Right ventricle myocardium inferior (tissue), 1 donor: ENCODE data around the gene HPCAL1. TPM values are rescaled to one million over a fixed set of nuclear protein-coding genes. Genes with fewer than 3 reads are reported as not detected.

Source experiments
- ATAC-seq: fragments of 200-7000 bp; cut with Tn5 transposase; one replicate; pipeline ENCODE4 v1.9.1; 2020; ENCODE audit warnings: mild to moderate bottlenecking, moderate library complexity
- DNase-seq: peaks from one replicate; pipeline ENCODE4 v3.0.0; 2021; ENCODE audit errors: missing footprints
- intact Hi-C: fragments of 100-400 bp; cut with DNase I; formaldehyde crosslinking; loops from one replicate; pipeline ENCODE4 v1.11.0; 2022
- total RNA-seq: library from RNA; stranded (reverse); fragmentation: NEBNext Ultra II Directional; extraction: Animal tissue kit (Norgen Biotek cat#: 25700); gene quantifications from one replicate; pipeline ENCODE4 v1.2.1, GENCODE V29; 2021
- donor health status: DM: no; HTN: yes; CAD: no; lungs with severe emphysema.

Gene HPCAL1
- total RNA-seq, 1 donor from 2014 or later, result 41.9 TPM

DNA sequence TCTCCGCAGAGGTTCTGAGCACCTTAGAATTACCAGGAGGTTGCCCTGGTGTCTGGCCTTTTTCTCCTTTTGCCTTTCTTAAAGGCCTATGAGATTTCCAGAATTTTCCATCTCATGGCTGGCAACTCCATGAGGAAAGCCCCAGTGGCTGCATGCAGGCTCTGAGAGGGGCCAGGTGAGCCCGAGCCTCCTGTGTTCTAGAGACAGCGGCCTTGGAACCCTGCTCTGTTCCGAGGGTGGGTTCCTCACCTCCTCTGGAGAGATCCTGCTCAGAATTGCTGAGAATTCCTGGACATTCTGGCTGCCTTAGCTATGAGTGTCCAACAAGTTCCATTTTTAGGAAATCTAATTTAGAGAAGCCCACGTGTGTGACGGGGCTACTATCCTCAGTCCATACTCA lies 35.7 kb upstream of the HPCAL1 start:
- intact Hi-C loops, result no loop called here
- no peak for ATAC-seq
- no peak for DNase-seq

DNA sequence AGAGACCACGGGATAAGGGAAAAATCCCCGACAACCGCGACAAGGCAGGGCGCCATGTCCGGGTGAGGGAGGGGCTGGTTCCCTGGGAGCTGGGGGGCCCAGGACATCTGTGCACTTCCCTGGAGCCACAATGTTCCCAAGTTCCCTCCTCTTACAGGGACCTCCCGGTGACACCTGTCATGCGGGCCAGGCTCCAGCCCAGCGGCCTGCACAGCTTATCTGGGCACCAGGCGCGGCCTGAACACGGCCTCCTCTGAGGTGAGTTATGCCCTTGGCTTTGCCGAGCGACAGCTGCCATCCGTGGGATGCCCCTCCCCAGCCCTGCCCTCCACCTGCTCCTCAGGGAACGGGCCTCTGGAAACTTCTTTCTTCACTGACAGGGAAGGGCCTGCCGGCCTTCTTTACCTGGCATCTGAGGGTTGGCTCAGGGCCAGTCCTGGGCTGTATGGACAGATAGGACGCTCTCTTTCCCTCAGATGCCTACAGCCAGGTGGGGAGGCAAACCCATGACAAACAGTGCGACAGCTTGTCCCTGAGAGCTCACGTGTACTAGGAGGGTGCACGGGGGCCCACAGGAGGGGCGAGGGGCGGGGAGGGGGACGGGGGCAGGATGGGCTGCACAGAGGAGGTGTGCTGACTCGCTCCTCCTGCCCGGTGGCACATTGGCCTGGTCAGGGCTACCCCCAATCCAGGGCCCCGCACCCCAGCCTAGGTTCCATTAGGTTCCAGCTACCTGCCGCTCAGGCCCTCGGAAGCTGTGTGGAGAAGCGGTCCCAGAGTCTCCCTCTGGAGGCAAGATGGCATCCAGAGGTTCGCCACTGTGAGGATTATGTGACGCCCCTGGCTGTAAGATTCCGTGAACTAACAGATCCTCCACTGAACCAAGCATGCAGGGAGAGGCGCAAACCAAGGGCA lies 34.9 kb upstream of the HPCAL1 start:
- ATAC-seq (peak; percentile 79), DNase-seq (no peak)
- intact Hi-C loops, result no loop called here

DNA sequence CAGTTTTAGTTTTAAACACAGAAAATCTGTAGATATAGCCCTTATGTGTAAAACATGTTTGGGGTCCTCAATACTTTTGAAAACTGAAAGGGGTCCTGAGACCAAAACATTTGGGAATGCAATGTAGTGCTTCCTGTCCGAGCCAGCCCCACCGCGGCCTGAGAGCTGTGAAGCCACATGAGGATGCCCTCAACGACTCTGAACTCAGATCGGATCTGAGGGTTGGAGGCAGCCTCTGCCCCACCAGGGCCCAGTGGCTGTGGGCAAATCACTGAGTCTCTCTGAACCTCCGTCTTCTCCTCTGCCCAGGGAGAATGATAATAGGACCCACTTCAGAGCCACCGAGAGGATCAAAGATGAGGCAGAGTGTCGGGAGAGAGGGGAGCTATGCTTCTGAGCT lies 33.4 kb upstream of the HPCAL1 start:
- intact Hi-C loops, result no loop called here
- no peak for DNase-seq
- no peak for ATAC-seq

DNA sequence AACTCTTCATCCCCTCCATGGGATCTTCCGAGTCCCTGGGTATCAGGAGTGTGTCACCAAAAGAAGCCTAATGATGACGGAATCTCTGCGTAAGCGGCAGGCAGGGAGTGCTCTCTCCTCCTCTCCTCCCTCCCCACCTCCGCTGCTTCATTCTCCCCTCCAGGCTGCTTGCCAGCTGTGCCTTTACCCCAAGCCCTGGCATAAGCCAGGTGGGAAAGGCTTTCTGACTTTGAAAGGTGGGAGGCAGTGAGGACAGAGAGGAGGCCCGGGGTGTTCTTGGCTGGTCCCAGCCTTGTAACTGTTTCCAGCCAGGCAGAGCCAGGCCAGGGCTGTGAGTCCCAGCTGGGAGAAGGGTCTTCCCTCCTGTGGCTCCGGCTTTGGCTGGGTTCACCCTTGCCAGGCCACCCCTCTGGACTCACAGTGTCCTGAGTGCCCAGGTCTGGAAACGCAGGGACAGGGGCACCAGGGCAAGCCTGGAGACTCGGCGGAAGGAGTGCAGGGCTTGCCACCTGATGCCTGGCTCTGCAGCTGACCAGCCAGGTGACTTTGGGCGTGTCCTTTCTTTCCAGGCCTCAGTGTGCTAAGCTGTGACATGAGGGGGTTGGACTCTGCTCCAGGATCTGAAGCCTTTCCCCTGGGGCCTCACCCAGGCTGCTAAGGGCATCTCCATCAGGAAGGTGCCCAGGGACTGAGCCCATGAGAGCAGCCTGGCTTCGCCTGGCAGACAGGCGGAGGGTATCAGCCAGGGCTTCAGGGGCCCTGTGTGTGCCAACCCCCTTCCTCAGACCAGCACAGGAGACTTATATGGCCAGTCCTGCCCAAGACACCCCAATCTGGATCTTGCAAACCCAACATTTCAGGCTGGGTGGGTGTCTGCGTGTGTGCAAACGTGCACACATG lies 32.7 kb upstream of the HPCAL1 start:
- DNase-seq, result no peak
- ATAC-seq, result peak; percentile 3
- intact Hi-C loops, result no loop called here

DNA sequence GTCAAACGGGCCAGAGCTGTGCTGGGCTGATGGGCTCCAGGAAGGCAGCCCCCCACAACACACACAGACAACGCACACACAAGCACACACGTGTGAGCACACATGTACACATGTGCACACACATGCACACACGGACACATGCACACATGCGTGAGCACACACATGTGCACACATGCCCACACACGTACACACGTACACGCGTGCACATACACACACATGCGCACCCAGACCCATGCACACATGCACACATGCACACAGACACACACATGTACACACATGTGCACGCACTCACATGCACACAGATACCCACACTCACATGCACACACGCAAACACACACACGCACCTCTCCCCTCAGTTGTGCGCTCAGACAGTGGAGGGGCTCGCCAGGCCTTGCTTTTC lies 31.2 kb upstream of the HPCAL1 start:
- DNase-seq (no peak), ATAC-seq (no peak)
- intact Hi-C loops, result no loop called here

DNA sequence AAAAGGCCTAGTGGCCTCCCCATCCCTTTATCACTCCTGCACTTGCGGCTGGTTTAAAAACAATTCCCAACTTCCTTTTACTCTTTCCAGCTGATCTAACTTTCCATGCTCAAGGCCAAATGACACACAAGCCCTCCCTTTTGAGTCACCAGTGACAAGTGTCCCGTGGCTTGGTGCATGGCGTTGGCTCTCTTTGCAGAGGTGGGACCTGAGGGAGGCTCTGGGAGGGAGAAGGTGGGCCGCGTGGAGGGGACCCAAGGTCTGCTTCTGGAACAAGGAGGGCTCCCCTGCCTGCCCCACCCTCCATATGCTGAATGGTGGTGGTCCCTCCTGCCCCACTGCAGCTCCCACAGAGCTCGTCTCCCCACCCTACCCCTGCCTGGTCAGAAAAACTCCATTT lies 30.8 kb upstream of the HPCAL1 start:
- ATAC-seq (no peak), DNase-seq (no peak)
- intact Hi-C loops, result no loop called here

DNA sequence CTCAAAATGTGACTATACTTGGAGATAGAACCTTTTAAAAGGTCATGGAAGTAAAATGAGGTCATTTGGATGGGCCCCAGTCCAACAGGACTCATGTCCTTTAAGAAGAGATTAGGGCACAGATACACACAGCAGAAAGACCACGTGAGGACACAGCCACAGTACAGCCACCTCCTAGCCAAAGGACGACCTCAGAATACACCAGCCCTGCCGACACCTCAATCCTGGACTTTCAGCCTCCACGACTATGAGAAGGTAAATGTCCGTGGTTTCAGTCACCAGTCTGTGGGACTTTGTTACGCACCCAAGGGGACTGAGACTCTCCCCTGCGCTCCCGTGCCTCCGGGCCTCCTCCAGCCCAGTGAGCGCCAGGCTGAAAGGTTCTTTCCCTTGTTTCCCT lies 30.2 kb upstream of the HPCAL1 start:
- no peak for DNase-seq
- no peak for ATAC-seq
- intact Hi-C loops, result no loop called here

DNA sequence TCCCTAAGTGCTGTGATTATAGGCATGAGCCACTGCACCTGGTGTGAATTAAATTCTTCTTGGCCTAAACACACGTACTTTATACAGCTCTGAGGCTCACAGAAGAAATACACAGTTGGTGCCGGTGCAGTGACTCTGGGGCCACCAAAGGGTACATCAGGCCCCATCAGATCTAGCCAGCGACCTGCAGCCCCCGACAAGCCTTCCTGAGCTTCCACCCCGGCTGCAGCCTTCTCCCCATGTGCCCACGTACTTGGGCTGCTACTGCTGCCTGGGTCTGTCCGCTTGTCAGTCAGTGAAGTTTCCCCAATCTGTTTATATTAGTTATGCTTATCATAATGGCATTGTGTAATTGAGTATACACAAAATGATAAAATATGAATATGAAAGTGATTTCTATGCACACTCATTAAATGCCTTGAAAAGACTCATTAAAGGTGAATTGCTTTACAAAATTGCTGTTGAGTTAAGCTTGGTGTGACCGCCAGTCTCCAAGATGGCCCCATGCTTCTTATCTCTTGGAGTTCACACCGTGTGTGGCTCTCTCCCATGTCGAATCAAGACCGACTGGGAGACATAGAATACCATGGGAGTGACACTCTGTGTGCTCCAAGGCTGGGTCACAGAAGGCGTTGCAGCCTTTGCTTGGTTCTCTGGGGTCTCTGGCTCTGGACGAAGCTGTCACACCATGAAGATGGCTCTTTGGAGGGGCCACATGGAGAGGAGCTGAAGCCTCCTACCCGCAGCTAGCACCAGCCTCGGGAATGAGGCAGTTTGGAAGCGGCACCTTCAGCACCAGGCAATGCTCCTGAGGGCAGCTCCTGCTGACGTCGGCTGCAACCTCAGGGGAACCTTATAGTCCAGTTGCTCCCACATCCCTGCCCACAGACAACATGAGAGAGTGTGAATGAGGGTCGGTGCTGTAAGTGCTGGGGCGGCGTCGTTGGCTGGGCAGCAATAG lies 29.2 kb upstream of the HPCAL1 start:
- ATAC-seq (no peak), DNase-seq (no peak)
- intact Hi-C loops, result no loop called here

DNA sequence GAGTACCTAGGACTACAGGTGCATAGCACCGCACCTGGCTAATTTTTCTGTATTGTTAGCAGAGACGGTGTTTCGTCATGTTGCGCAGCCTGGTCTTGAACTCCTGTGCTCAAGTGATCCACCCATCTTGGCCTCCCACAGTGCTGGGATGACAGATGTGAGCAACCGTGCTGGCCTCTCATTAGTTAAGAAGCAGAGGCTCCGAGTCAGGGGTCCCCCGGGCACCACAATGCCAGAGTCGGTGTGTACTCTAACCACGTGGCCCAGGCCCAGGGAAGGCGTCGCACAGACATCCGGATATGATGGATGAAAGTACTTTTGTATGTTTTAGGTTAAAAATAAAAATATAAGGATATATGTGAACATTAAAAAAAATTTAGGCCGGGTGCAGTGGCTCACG lies 28.3 kb upstream of the HPCAL1 start:
- intact Hi-C loops, result no loop called here
- DNase-seq, result no peak
- no peak for ATAC-seq

DNA sequence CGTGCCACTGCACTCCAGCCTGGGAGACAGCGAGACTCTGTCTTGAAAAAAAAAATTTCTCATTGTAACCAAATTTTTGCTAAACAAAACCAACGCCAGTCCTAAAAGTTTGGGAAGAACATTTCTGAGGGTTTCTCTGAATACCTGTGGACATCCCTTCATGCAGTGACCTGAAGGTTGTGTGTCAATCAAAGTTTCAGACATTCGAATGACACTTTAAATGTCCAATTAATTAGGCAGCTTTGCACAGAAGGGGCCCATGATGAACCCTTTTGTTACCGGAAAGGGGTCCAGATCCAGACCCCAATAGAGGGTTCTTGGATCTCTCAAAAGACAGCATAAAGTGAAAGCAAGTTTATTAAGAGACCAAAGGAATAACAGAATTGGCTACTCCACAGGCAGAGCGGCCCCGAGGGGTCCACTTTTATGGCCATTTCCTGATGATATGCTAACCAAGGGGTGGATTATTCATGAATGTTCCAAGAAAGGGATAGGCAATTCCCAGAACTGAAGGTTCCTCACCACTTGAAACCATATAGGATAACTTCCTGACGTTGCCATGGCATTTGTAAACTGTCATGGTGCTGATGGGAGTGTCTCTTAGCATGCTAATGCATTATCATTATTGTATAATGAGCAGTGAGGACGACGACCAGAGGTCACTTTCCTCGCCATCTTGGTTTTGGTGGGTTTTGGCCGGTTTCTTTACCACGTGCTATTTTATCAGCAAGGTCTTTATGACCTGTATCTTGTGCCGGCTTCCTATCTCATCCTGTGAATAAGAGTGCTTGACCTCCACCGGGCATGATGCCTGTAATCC lies 27.5 kb upstream of the HPCAL1 start:
- intact Hi-C loops, result no loop called here
- no peak for DNase-seq
- no peak for ATAC-seq

DNA sequence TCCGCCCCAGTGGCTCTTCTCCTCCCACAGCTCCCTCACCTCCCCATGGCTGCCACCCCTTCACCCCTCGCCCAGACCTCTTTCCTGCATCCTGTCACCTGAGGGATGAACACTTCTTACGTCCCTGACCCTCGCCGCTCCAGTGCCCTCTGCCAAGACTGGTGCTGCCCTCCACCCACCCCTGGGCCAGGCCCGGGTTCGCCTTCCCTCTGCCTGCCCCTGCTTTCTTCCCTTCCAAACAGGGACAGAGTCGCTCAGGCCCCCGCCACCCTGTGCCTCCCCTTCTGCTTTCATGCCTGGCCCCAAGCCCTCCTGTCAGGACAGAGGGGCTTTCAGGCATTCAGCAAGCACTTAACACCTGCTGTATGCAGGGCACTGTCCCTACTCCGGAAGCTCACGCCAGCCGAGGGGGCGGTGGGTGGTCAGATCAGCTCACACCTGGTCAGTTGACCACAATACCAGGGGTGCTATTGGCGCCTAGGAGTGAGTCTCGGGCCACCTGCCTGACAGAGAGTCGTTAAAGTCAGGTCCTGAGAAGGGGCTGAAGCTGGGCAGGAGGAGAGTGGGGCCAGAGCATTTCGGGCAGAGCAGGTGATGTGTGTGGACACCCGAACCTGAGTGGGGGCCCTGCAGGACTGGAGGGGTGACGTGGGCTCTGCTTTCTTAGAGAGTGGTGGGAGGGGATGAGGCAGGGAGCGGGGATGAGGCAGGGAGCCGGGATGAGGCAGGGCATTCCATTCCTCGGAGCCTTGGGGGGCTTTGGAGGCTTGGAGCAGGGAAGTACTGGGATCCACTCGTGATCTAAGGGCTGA lies 26.0 kb upstream of the HPCAL1 start:
- DNase-seq (no peak), ATAC-seq (no peak)
- intact Hi-C loops, result no loop called here

DNA sequence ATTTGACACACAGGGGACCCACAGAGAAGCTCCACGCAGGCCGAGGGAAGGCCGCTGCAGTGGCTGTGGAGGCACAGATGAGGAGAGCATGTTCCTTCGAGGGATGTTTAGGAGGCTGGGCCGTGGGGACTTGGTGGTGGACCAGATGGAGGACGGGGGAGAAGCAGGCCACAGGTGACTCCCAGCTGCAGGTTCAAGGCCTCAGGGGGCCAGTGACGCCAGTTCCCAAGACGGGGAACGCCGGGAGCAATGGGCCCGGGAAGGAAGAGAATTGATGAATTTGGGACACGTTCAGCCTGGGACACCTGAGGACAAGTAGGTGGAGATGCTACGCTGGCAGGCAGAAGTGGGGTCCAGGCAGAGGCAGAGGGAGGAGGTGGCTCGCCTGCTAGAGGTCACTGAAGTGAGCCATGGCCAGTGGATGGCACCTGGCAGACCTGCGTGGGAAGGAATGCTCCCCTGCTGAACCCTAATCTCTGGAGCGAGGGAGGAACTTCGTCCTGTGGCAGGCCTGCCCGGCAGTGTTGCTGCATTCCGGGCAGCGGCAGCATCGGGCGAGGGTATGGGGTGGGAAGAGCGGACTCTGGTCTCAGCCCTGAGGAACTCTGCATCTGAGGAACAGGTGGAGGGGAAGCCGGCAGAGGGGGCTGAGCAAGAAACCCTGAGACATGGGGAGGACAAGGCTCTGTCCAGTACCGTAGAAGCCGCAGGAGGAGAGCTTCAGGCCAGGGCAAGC lies 25.2 kb upstream of the HPCAL1 start:
- intact Hi-C loops, result no loop called here

DNA sequence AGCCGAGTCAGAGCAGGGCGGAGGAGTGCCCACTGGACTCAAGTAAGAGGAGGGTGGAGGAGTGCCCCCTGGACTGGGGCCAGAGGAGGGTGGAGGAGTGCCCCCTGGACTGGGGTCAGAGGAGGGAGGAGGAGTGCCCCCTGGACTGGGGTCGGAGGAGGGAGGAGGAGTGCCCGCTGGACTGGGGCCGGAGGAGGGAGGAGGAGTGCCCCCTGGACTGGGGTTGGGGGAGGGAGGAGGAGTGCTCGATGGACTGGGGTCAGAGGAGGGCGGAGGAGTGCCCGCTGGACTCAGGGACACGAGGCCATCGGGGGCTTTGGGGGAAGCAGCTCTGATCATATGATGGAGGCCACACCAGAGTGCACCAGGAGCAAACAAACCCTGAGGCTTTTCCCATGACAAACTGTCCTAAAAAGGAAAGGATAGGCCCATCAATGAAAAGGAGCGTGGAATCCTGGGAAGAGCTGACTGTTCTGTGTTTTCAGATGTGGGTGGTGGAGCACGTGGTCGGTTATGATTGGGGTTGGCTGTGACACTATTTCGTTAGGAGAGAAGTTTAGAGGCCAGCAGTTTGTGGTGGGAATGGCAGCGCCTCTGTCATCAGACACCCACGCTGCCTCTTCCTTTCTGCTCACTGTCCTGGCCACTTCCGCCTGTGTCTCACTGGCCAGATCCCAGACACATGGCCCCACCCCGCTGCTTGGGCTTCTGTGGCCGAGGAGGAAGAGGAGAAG lies 24.5 kb upstream of the HPCAL1 start:
- peak; percentile 76 for ATAC-seq
- intact Hi-C loops, result no loop called here

More for the DNA sequence above, 25.2 kb upstream of the HPCAL1 start:
- ATAC-seq (no peak), DNase-seq (no peak)

DNA sequence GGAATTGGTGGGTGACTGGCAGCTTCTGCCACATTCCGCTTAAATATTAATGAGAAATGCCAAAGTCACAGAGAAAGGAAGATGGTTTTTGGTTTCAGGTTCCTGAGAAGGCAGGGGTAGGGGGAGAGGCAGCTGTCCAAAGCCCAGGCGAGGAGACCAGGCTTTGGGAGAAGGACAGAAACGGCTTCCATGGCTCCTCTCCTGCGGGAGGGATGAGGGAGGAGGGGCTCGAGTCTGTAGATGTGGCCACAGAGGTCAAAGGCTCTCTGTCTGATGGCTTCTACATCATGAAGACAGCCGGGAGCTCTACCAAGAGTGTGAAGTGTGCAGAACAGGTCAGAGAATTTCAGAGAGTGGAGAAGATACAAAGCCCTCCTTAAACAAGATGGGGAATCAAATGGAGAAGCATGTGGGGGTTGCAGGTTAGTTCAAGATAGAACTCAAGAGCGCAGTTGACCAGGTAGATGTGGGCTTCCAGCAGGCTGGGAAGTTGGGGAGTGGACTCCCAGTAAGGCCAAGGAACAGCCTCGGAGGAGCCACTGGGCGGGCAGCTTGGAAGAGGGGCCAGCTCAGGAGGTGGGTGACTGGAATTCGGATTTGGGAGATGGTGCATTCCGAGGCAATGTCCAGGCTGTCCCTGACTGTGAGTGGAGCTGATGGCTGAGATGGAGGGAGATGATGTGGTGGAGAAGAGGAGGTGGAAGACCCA lies 23.8 kb upstream of the HPCAL1 start:
- ATAC-seq (no peak), DNase-seq (no peak)
- intact Hi-C loops, result no loop called here

More for the DNA sequence above, 24.5 kb upstream of the HPCAL1 start:
- DNase-seq, result peak; percentile 91

DNA sequence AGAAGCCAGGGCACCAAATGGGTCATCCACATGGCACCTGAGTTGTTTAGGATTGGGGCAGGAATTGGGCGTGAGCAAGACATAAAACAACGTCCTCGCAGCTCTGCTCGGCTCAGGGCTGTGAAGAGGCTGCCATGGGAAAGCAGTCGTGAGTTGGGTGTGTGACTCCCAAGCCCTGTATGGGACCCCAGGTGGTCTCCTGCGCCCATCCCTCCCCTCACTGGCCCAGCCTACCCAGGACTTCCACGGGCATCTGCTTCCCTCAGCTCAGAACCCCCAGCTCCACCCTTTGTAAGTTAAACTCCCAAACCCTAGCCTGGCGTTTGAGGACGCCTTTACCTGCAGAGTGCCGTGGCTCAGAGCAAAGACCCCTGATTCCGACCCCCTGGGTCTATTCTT lies 23.2 kb upstream of the HPCAL1 start:
- intact Hi-C loops, result no loop called here
- DNase-seq, result no peak
- no peak for ATAC-seq
